Cardiac muscle cell (in vitro differentiated cells and primary cell): Measurements from ENCODE around the gene RNF148. TPM values are rescaled to one million over a fixed set of nuclear protein-coding genes. Genes with fewer than 3 reads are reported as not detected.
A peak's percentile ranks its signal among the peaks of the same experiment; 100 is the strongest.

Experiments
- DNase-seq, 2 donors: peaks; one replicate each; pipeline versions ENCODE4 v3.0.0 to v3.0.0-alpha.2; 2010 to 2017; ENCODE audit warnings: low read depth in 1 of 2, low spot score in 1 of 2
- H3K27ac ChIP-seq: fragments of 200-600 bp; sonication (generic); 2 replicates; pipeline ENCODE4 v1.5.1; 2016
- H3K27me3 ChIP-seq: fragments of 200-600 bp; sonication (generic); 2 replicates; pipeline ENCODE4 v1.6.0; 2016; ENCODE audit warnings: control low read depth
- H3K36me3 ChIP-seq: fragments of 200-600 bp; sonication (generic); 2 replicates; pipeline ENCODE4 v1.5.1; 2016; ENCODE audit warnings: control low read depth
- H3K4me1 ChIP-seq: fragments of 200-600 bp; sonication (generic); 2 replicates; pipeline ENCODE4 v1.8.1; 2017; ENCODE audit warnings: low read depth, mild to moderate bottlenecking, mixed run types
- H3K4me3 ChIP-seq: fragments of 200-600 bp; sonication (generic); 2 replicates; pipeline ENCODE4 v1.5.1; 2016; ENCODE audit warnings: mild to moderate bottlenecking
- H3K9me3 ChIP-seq: fragments of 200-600 bp; sonication (generic); 2 replicates; pipeline ENCODE4 v1.5.1; 2017; ENCODE audit warnings: low read depth, mild to moderate bottlenecking, control low read depth
- polyA plus RNA-seq: library from polyadenylated mRNA; unstranded; fragments of >200 nt; fragmentation: Nextera tagmentation; extraction: Ambion mirVana; gene quantifications from 2 replicates; pipeline ENCODE4 v1.2.1, GENCODE V29; 2016
- total RNA-seq: library from RNA; depleted of rRNA; stranded (reverse); fragments of >200 nt; gene quantifications from 2 replicates; pipeline ENCODE4 v1.2.3, GENCODE V29; 2016
- TF ChIP-seq, protein P1 (sequence below): IDR thresholded peaks from 2 replicates; pipeline ENCODE4 v1.5.1; 2012; ENCODE audit warnings: low read depth, mild to moderate bottlenecking, low read length

The RNF148 gene
- total and polyA plus RNA-seq, 2 experiments from 2014 or later: 1.0 TPM; not detected in 1

DNA sequence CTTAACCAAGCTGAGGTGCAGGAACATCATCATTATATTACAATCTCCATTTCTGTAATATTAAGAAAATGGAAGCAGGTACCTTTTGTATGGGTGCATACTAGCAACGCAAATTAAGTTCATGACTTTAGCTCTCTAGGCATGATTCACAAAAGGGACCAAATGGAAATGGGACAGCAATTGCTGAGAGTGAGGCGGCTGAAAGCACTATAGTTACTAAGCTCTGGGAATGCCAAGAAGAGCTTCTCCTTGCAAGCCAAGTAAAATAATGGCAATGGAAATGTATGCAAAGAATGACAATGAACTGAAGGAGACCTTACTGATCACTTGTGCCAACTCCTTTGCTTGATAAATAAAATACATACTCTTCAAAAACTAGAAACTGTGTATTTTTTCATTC is 36.2 kb upstream of the RNF148 start:
- H3K4me3 ChIP-seq: no peak overlapping the region
- TF ChIP-seq, protein P1, sequence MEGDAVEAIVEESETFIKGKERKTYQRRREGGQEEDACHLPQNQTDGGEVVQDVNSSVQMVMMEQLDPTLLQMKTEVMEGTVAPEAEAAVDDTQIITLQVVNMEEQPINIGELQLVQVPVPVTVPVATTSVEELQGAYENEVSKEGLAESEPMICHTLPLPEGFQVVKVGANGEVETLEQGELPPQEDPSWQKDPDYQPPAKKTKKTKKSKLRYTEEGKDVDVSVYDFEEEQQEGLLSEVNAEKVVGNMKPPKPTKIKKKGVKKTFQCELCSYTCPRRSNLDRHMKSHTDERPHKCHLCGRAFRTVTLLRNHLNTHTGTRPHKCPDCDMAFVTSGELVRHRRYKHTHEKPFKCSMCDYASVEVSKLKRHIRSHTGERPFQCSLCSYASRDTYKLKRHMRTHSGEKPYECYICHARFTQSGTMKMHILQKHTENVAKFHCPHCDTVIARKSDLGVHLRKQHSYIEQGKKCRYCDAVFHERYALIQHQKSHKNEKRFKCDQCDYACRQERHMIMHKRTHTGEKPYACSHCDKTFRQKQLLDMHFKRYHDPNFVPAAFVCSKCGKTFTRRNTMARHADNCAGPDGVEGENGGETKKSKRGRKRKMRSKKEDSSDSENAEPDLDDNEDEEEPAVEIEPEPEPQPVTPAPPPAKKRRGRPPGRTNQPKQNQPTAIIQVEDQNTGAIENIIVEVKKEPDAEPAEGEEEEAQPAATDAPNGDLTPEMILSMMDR: no peak
- no peak for DNase-seq
- no peak overlapping the region for H3K27ac ChIP-seq
- H3K4me1 ChIP-seq: no peaks in the 10 kb centered on the region
- no peaks in the 10 kb centered on the region for H3K27me3 ChIP-seq
- no peaks in the 10 kb centered on the region for H3K36me3 ChIP-seq
- no peaks in the 10 kb centered on the region for H3K9me3 ChIP-seq

DNA sequence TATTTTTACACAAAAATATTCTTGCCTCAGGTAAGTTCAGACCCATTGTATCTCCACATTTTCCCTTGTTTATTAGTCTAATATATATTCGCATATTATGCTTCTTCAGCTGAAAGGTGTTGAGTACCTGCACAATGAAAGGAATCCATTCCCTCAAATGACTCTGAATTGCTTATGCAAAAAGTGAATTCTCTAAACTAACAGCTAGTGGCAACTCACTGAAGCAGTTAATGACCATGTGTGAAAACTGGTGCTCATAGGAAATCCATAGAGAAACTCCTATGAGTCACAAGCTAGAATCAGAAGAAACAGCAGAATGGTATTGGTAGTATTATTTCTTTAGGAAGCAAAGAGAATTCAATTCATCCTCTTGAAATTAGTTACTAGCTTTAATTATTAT is 33.5 kb upstream of the RNF148 start:
- no peaks in the 10 kb centered on the region for H3K4me1 ChIP-seq
- H3K4me3 ChIP-seq: no peak overlapping the region
- no peak overlapping the region for H3K27ac ChIP-seq
- no peaks in the 10 kb centered on the region for H3K36me3 ChIP-seq
- TF ChIP-seq, protein P1: no peak
- no peak for DNase-seq
- no peaks in the 10 kb centered on the region for H3K9me3 ChIP-seq
- no peaks in the 10 kb centered on the region for H3K27me3 ChIP-seq

DNA sequence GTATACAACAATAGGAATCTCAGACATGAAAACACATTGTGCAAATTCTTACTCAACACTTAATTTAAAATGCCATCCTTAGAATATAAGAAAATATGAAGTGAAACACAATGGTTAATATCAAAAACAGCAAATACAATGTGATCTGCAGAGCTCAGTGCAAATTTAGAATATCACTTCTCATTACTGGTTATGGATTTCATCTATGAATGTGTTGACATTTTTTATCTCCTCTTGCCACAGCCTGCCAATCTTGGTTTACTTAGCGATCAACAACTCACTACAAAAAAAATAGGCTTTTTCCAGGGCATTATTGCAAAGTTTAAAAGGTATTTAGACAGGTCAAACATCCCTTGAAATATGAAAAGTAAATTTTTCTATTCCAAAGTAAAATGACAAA is 25.0 kb upstream of the RNF148 start:
- TF ChIP-seq, protein P1: no peak
- peaks cover 16% of the 10 kb centered on the region for H3K4me1 ChIP-seq
- no peaks in the 10 kb centered on the region for H3K36me3 ChIP-seq
- DNase-seq: no peak
- no peaks in the 10 kb centered on the region for H3K9me3 ChIP-seq
- H3K27ac ChIP-seq: no peak overlapping the region
- no peak overlapping the region for H3K4me3 ChIP-seq
- no peaks in the 10 kb centered on the region for H3K27me3 ChIP-seq

DNA sequence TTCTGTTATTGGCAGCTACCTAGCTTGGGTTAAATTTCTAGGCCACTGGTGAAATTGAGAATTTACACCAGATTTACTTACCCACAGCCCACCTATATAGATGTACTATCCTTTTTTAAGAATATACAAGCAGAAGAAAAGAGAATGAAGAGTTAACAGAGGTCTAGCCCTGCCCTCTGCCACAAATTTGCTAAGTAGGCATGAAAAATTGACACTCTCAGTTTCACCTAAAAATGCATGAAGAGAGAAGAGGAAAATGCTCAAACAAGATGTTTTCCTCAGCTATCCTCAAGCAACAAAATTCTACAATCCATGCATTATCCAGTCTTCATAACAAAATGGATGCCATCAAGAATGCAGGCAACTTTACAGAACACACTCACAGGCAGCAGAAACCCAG is 24.6 kb upstream of the RNF148 start:
- DNase-seq: no peak
- peaks cover 16% of the 10 kb centered on the region for H3K4me1 ChIP-seq
- no peaks in the 10 kb centered on the region for H3K27me3 ChIP-seq
- H3K4me3 ChIP-seq: no peak overlapping the region
- no peaks in the 10 kb centered on the region for H3K9me3 ChIP-seq
- peak overlapping the region; percentile 4 for H3K27ac ChIP-seq
- H3K36me3 ChIP-seq: no peaks in the 10 kb centered on the region
- TF ChIP-seq, protein P1: no peak

DNA sequence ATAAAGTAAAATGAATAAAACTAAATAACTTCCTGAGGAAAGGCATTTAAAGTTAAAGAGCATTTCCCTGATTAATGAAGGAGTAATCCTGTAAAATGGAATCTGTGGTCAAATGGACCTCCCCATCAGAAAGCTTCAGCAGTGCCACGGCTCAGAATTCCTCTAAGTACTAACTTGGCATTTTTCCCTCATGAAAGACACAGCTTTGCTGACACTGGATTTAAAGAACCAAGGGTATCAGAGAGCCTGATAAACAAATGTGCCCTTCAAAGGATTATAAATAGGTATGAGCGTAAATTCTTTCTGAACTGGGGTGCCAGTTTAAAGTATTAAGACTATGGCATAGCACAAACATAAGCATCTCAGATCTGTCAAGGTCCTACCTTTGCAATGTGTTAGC is 24.2 kb upstream of the RNF148 start:
- Histone ChIP-seq H3K27me3 (no peaks in the 10 kb centered on the region), H3K9me3 (no peaks in the 10 kb centered on the region), H3K4me1 (peaks cover 16% of the 10 kb centered on the region), H3K36me3 (no peaks in the 10 kb centered on the region), H3K4me3 (no peak overlapping the region), H3K27ac (peak overlapping the region; percentile 4)
- TF ChIP-seq, protein P1: no peak
- DNase-seq: peak in 1 of 2 donors; percentile 1

DNA sequence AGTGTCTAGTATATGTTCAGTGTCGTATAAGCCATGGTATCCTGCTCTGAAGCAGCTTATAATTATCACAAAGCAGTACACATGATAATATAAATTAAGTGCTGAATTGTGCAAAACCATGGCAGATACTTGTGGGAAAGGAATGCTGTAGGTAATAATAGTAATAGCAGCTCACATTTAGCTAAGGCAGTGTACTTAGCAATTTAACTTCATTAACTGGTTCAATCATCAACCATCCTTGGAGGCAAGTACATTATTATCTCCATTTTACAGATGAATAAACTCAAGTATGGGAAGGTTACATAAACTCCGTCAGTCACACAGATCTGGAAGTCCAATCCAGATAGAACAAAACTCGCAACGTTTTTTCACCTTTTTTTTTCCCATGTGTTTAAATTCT is 21.6 kb upstream of the RNF148 start:
- H3K9me3 ChIP-seq: no peaks in the 10 kb centered on the region
- H3K36me3 ChIP-seq: no peaks in the 10 kb centered on the region
- TF ChIP-seq, protein P1: no peak
- DNase-seq: no peak
- H3K27me3 ChIP-seq: no peaks in the 10 kb centered on the region
- H3K27ac ChIP-seq: no peak overlapping the region
- peaks cover 16% of the 10 kb centered on the region for H3K4me1 ChIP-seq
- H3K4me3 ChIP-seq: no peak overlapping the region
